T-cell (primary cell): ENCODE measurements around the gene JAG1. TPM values are rescaled to one million over a fixed set of nuclear protein-coding genes. Genes with fewer than 3 reads are reported as not detected.

Experiments
- ATAC-seq, 4 experiments: fragments of 200-7000 bp in 3 of 4; fragments of 150-1000 bp in 1 of 4; cut with Tn5 transposase; replicated peaks in 1 of 4; 1 replicate in 3 of 4; 2 replicates in 1 of 4; pipeline ENCODE4 v1.10.0; 2021; ENCODE audit warnings: moderate library complexity in 3 of 4, mild to moderate bottlenecking in 2 of 4, moderate number of reproducible peaks in 1 of 4
- CTCF ChIA-PET, 2 donors: fragments of 300-600 bp; sonication (Branson Sonifier 250); formaldehyde crosslinking; loops; one replicate each; lab custom pipeline; 2022; ENCODE audit warnings: antibody characterized with exemption in 2 of 2; lab: Charles Lee
- POLR2A ChIA-PET, 2 donors: fragments of 300-600 bp; sonication (Branson Sonifier 250); formaldehyde crosslinking; loops; one replicate each; lab custom pipeline; 2022; ENCODE audit warnings: antibody characterized with exemption in 2 of 2; lab: Charles Lee
- DNase-seq, 35 experiments: peaks; one replicate each; pipeline versions ENCODE4 v3.0.0 to v3.0.0-alpha.2; 2013 to 2023
- H3K27ac ChIP-seq: one replicate; pipeline ENCODE4 v1.5.1; 2013; ENCODE audit warnings: low read length
- H3K27me3 ChIP-seq, 2 experiments: replicated peaks in 1 of 2; 1 replicate in 1 of 2; 2 replicates in 1 of 2; pipeline versions ENCODE4 v1.6.1 to v1.7.0; 2013; ENCODE audit warnings: low read length in 1 of 2, mixed read lengths in 1 of 2; ENCODE audit not compliant: control insufficient read depth in 2 of 2, insufficient read depth in 2 of 2; ENCODE audit errors: extremely low read depth in 1 of 2
- H3K36me3 ChIP-seq, 2 donors: 1 replicate in 1 of 2; 2 replicates in 1 of 2; pipeline versions ENCODE4 v1.6.1 to v1.7.0; 2013; ENCODE audit warnings: low read length in 1 of 2; ENCODE audit not compliant: control insufficient read depth in 2 of 2, insufficient read depth in 1 of 2; ENCODE audit errors: extremely low read depth in 1 of 2
- H3K4me1 ChIP-seq, 2 experiments: 1 replicate in 1 of 2; 2 replicates in 1 of 2; pipeline versions ENCODE4 v1.6.1 to v1.7.0; 2013; ENCODE audit warnings: low read length in 2 of 2, mixed read lengths in 1 of 2; ENCODE audit not compliant: insufficient read depth in 2 of 2, control insufficient read depth in 1 of 2; ENCODE audit errors: extremely low read depth in 1 of 2
- H3K4me3 ChIP-seq, 2 donors: 1 replicate in 1 of 2; 2 replicates in 1 of 2; pipeline versions ENCODE4 v1.5.1 to v1.7.0; 2013; ENCODE audit warnings: mild to moderate bottlenecking in 2 of 2, low read length in 1 of 2, moderate library complexity in 1 of 2; ENCODE audit not compliant: control insufficient read depth in 1 of 2; ENCODE audit errors: extremely low read depth in 1 of 2
- H3K9me3 ChIP-seq: 2 replicates; pipeline ENCODE4 v1.7.0; 2013
- H3K27ac Mint-ChIP-seq, 2 donors: one replicate each; pipeline ENCODE4 v1.8.0; 2020 to 2021; ENCODE audit warnings: mild to moderate bottlenecking in 2 of 2, mixed read lengths in 2 of 2
- H3K27me3 Mint-ChIP-seq, 2 donors: one replicate each; pipeline ENCODE4 v1.8.0; 2021 to 2022; ENCODE audit warnings: mixed read lengths in 2 of 2
- H3K36me3 Mint-ChIP-seq: one replicate; pipeline ENCODE4 v1.8.0; 2021; ENCODE audit warnings: mixed read lengths
- H3K4me1 Mint-ChIP-seq, 3 donors: one replicate each; pipeline ENCODE4 v1.8.0; 2020 to 2022; ENCODE audit warnings: mixed read lengths in 3 of 3, mild to moderate bottlenecking in 1 of 3
- H3K4me3 Mint-ChIP-seq, 3 donors: one replicate each; pipeline ENCODE4 v1.8.0; 2020 to 2022; ENCODE audit warnings: mild to moderate bottlenecking in 3 of 3, mixed read lengths in 3 of 3, moderate library complexity in 3 of 3
- H3K9me3 Mint-ChIP-seq, 3 donors: one replicate each; pipeline ENCODE4 v1.8.0; 2020 to 2022; ENCODE audit warnings: mixed read lengths in 3 of 3
- WGBS: methylation state at CpG from one replicate; pipeline ENCODE4 v1.1.5; 2013; ENCODE audit warnings: missing lambda C conversion rate; ENCODE audit not compliant: insufficient coverage; 5-methylcytosine and 5-hydroxymethylcytosine counted together
- total RNA-seq, 35 experiments: library from RNA in 6 of 35; stranded (reverse) in 6 of 35; fragments of 120-200 nt in 1 of 35; gene quantifications; one replicate each; pipeline versions ENCODE4 v1.2.1 to v1.2.4 and lab custom pipeline; 2013 to 2026

Gene JAG1
- total RNA-seq, 5 donors from 2014 or later (not counting 1 experiment from before 2014, with no cell fraction given), result 0.12 to 1.1 (median 0.56) TPM

GRCh38 chr20:10716855-10717254 lies 43.1 kb upstream of the JAG1 start:
- Histone ChIP-seq H3K36me3 (no peaks in the 10 kb centered on the region), H3K4me1 (no peaks in the 10 kb centered on the region), H3K27me3 (no peaks in the 10 kb centered on the region), H3K4me3 (no peak overlapping the region), H3K27ac (no peak overlapping the region), H3K9me3 (no peaks in the 10 kb centered on the region)
- Mint-ChIP-seq H3K4me3 (no peak overlapping the region), H3K4me1 (no peaks in the 10 kb centered on the region), H3K36me3 (no peaks in the 10 kb centered on the region), H3K27ac (no peak overlapping the region), H3K9me3 (no peaks in the 10 kb centered on the region), H3K27me3 (peaks cover 3 to 11% of the 10 kb centered on the region in 2 donors)
- ATAC-seq (no peak), DNase-seq (no peak)
- POLR2A ChIA-PET, result no interaction called here
- CTCF ChIA-PET, result no interaction called here

GRCh38 chr20:10715035-10715434 lies 41.2 kb upstream of the JAG1 start:
- no peaks in the 10 kb centered on the region for H3K4me1 ChIP-seq
- WGBS, result no CpG with 5 or more reads among the region's 2 CpGs
- Mint-ChIP-seq H3K4me1 (no peaks in the 10 kb centered on the region), H3K27ac (no peak overlapping the region), H3K9me3 (no peaks in the 10 kb centered on the region), H3K4me3 (no peak overlapping the region), H3K36me3 (no peaks in the 10 kb centered on the region), H3K27me3 (peaks cover 3 to 5% of the 10 kb centered on the region in 2 donors)
- DNase-seq (no peak), ATAC-seq (no peak)
- CTCF ChIA-PET, result no interaction called here
- H3K27me3 ChIP-seq, result no peaks in the 10 kb centered on the region
- no peaks in the 10 kb centered on the region for H3K9me3 ChIP-seq
- no peaks in the 10 kb centered on the region for H3K36me3 ChIP-seq
- H3K4me3 ChIP-seq, result no peak overlapping the region
- H3K27ac ChIP-seq, result no peak overlapping the region
- POLR2A ChIA-PET, result no interaction called here

- Histone ChIP-seq H3K9me3 (no peaks in the 10 kb centered on the region), H3K27me3 (no peaks in the 10 kb centered on the region), H3K36me3 (no peaks in the 10 kb centered on the region), H3K4me3 (no peak overlapping the region), H3K27ac (no peak overlapping the region), H3K4me1 (no peaks in the 10 kb centered on the region)
- H3K4me3 Mint-ChIP-seq, result no peak overlapping the region
- ChIA-PET POLR2A (no interaction called here), CTCF (interaction anchor here in 1 of 2 donors (0.6 kb wide), 1 partner anchor 412 kb away, joined by 5 read pairs; no protein-coding TSS in a partner anchor)
- H3K9me3 Mint-ChIP-seq, result no peaks in the 10 kb centered on the region
- peaks cover 3 to 5% of the 10 kb centered on the region in 2 donors for H3K27me3 Mint-ChIP-seq
- ATAC-seq (no peak), DNase-seq (no peak)
- H3K4me1 Mint-ChIP-seq, result no peaks in the 10 kb centered on the region
- no peaks in the 10 kb centered on the region for H3K36me3 Mint-ChIP-seq
- H3K27ac Mint-ChIP-seq, result no peak overlapping the region
Measured at GRCh38 chr20:10714236-10714975, 40.6 kb upstream of the JAG1 start.

DNA sequence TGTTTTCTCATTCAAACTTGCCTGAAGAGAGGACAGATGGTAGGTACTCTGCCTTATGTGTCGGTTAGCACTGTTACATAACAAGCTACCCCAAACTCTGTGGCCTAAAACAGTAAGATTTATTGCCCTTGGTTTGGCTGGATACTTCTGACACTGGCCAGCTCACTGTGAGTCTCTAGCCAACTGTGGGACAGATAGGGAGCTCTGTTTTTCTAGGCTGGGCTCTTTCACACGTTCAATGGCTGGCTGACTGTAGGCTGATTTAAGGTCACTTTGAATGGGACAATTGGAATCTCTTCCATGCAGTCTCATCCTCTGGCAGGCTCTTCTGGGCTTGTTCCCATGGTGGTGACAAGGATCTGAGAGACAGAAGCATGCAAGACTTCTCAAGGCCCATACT lies 39.4 kb upstream of the JAG1 start:
- Mint-ChIP-seq H3K4me3 (no peak overlapping the region), H3K27ac (no peak overlapping the region), H3K27me3 (peaks cover 3 to 5% of the 10 kb centered on the region in 2 donors), H3K36me3 (no peaks in the 10 kb centered on the region), H3K4me1 (no peaks in the 10 kb centered on the region), H3K9me3 (no peaks in the 10 kb centered on the region)
- no peak for ATAC-seq
- ChIA-PET POLR2A (no interaction called here), CTCF (no interaction called here)
- Histone ChIP-seq H3K36me3 (no peaks in the 10 kb centered on the region), H3K9me3 (no peaks in the 10 kb centered on the region), H3K27me3 (no peaks in the 10 kb centered on the region), H3K4me1 (no peaks in the 10 kb centered on the region), H3K27ac (no peak overlapping the region), H3K4me3 (no peak overlapping the region)
- WGBS, result 83% methylated on average over 1 of the region's 2 CpGs
- DNase-seq, result no peak

- Mint-ChIP-seq H3K4me1 (no peaks in the 10 kb centered on the region), H3K27me3 (peaks cover 2 to 3% of the 10 kb centered on the region in 2 donors), H3K9me3 (no peaks in the 10 kb centered on the region), H3K4me3 (no peak overlapping the region), H3K27ac (no peak overlapping the region), H3K36me3 (no peaks in the 10 kb centered on the region)
- H3K27me3 ChIP-seq, result no peaks in the 10 kb centered on the region
- H3K27ac ChIP-seq, result no peak overlapping the region
- 63% methylated on average over 3 of the region's 5 CpGs for WGBS
- H3K36me3 ChIP-seq, result no peaks in the 10 kb centered on the region
- DNase-seq (no peak), ATAC-seq (no peak)
- H3K4me3 ChIP-seq, result no peak overlapping the region
- H3K9me3 ChIP-seq, result no peaks in the 10 kb centered on the region
- ChIA-PET POLR2A (no interaction called here), CTCF (no interaction called here)
- H3K4me1 ChIP-seq, result no peaks in the 10 kb centered on the region
Measured at GRCh38 chr20:10711903-10712451, 38.2 kb upstream of the JAG1 start.

GRCh38 chr20:10710991-10711775 lies 37.4 kb upstream of the JAG1 start:
- ATAC-seq (no peak), DNase-seq (no peak)
- Histone ChIP-seq H3K4me1 (no peaks in the 10 kb centered on the region), H3K27me3 (no peaks in the 10 kb centered on the region), H3K4me3 (no peak overlapping the region), H3K36me3 (no peaks in the 10 kb centered on the region), H3K9me3 (no peaks in the 10 kb centered on the region), H3K27ac (no peak overlapping the region)
- CTCF ChIA-PET, result no interaction called here
- Mint-ChIP-seq H3K36me3 (no peaks in the 10 kb centered on the region), H3K9me3 (no peaks in the 10 kb centered on the region), H3K27ac (no peak overlapping the region), H3K4me3 (no peak overlapping the region), H3K4me1 (no peaks in the 10 kb centered on the region), H3K27me3 (peaks cover 3 to 8% of the 10 kb centered on the region in 2 donors)
- WGBS, result no CpG with 5 or more reads among the region's 6 CpGs
- POLR2A ChIA-PET, result no interaction called here
